Suppressor macrophage treated with lipopolysaccharide for 4 hours (primary cell): ENCODE data around the gene LENEP.

Experiments
- DNase-seq: peaks from one replicate; pipeline ENCODE4 v3.0.0-alpha.2; 2020

The LENEP gene

DNA sequence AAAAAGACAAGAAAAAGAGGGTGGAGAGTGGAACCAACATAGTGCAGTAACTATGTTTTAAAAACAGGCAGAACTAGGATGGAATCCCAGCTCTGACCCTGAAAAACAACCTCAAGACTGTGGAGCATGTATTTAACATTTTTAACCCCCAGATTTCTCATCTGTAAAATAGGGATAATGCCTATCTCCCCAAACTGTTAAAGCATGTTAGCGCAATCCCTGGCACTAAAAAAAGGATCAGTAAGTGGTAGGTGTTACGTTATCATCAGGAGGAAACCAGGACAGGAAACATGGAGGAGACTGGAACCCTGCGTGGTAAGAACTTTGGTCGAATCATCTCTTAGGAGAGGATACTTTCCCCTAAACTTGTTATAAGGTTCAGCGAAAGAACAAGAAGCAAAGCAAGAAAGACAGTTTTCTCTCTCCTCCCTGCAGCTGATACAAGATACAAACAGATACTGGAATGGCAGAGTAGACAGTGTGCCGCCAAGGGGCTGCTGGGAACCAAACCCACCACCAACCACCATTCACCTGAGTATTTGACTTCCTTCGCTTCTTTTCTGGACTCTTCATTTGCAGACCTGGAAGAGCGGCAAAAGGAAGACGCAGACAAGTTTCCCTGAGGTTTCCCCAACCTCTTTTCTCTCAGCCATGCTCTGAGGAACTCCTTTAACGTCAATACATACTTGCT lies 32.8 kb upstream of the LENEP start:
- DNase-seq: no peak

GRCh38 chr1:154961207-154962155 lies 31.9 kb upstream of the LENEP start, which contains the start of gene PYGO2:
TSS of gene PYGO2 (minus strand) at chr1:154961782. CDS start at chr1:154961576, 206 bp downstream.
- DNase-seq: peak; percentile 82

GRCh38 chr1:154962156-154962749 lies 31.1 kb upstream of the LENEP start:
- DNase-seq: no peak

DNA sequence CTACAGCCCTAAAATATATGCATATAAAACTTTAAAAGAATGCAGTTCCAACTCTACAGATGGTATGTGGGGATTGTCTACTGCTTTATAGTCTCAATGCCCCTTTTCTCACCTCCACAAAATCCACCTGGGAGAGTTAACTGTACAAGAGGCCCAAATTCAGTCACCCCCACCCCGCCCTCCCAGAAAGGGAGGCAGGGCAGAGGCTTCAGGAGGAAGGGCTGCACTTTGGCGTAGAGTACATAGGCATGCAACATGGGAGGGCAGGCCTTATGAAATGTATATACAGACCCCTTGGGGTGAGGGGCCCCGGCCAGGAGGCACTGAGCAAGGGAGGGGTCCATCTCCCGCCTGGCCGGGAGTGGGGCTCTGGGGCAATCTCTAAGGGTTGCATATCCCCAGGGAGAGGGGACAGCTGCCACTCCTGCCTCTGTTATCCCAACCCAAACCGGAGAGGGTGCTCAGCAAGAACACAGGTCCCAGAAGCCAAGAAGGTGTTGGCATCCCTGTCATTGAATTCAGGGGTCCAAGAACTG lies 30.5 kb upstream of the LENEP start:
- DNase-seq: no peak

DNA sequence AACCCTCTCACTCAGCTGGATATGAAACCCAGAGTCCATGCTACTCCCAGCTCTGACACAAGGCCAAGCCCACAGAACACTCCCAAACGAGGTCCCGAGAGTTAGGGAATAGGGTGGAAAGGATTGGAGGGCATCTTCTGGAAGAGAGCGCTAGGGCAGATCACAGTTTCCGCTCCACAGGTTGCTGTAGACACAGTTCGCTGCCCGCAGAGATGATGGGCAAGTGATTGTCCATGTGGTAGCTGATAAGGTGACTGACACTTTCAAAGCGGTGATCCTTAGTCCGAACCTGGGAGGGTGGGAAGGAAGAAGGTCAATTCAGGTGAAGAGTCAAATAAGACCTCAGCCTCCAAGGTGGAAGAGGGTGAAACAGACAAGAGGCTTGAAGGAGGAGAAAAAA lies 29.7 kb upstream of the LENEP start:
- DNase-seq: no peak

DNA sequence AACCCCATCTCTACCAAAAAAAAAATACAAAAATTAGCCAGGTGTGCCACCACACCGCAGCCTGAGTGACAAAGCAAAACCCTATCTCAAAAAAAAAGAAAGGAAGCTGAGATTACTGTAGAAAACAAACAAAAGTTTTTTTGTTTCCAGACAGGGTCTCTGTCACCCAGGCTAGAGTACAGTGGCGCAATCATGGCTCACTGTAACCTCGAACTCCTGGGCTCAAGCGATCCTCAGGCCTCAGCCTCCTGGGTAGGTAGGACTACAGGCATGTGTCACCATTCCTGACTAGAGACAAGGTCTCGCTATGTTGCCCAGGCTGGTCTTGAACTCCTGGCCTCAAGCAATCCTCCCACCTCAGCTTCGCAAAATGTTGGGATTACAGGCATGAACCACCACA lies 29.0 kb upstream of the LENEP start:
- no peak for DNase-seq

GRCh38 chr1:154966111-154966510 lies 27.3 kb upstream of the LENEP start:
- DNase-seq: no peak

DNA sequence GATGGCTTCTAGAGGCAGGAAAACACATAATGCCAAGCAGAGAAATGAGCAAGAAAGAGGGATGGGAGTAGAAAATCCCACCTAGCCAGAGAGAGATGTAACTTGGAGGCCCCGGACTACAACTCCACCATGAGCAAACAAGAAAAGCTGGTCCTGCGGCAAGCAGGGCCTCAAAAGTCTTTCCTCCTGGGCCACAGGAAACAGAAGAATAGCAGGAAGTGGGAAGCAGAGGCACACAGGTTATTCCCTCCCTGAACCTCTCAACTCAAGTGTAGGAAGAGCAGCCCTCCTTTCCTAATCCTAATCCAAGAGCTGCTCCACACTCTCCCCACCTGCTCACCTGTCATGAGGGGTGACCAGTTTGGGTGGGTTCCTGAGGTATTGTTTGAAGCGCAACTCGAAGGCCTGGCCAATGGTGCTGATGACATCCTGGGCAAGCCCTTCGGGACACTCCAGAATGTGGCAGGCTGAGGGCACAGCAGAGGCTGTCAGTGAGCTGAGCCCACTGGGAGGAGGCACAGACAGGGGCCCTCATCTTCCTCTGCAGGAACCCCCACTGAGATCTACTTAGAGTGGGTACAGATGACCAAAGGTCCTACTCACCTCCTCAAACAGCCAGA lies 25.9 kb upstream of the LENEP start:
- no peak for DNase-seq

GRCh38 chr1:154968731-154969130 lies 24.7 kb upstream of the LENEP start:
- no peak for DNase-seq

DNA sequence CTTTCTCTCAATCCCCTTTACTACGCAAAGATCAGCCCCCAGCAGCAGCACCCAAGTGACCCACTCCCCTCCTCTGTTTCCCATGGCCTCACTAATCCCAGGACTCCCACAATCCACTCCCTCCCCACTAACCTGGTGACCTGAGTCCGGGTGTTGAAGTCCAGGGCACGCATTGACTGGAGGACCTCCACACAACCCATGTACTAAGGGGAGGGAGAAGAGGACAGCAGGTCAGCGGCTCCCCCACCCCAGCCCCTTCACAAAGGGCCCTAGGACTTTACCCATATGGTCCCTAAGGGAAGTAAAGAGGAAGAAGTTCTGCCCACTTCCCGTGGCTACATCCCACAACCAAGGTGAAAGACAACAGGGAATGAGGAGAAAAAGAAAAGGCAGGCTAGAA lies 24.1 kb upstream of the LENEP start:
- DNase-seq: no peak

DNA sequence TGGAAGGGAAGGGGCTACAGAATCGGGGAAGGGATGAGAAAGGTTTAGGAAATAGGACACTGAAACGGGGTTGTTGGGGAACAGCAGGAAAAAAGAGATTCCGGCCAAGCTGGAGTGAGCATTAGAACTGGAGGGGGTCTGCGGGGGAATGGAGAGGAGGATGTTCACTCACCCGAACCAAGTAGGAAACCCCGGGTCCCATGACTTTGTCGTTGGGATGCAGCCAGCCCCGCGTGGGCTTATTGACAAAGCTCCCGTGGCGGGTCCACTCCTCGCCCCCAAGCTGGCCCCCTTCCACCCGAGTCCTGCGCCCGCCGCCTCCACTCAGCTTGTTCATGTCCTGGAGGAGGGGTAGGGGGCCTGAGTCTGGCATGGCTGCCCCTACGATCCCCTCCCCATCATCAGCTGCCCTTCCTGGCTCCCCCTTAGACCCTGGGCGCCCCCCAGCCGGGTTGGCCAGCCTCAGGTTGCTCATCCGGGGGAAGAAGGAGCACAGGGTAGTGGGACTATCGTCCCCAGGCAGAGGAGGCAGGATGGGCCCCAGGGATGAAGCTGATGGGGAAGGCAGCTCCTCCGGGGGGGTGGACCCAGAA lies 23.4 kb upstream of the LENEP start:
- no peak for DNase-seq

- peak; percentile 76 for DNase-seq
These were observed 22.6 kb upstream of the LENEP start, which contains the start of gene SHC1 for GRCh38 chr1:154970631-154971340. TSS of gene SHC1 (minus strand) at chr1:154970747. CDS start at chr1:154970526, 221 bp downstream.

GRCh38 chr1:154971341-154971998 lies 21.9 kb upstream of the LENEP start:
- peak; percentile 35 for DNase-seq

DNA sequence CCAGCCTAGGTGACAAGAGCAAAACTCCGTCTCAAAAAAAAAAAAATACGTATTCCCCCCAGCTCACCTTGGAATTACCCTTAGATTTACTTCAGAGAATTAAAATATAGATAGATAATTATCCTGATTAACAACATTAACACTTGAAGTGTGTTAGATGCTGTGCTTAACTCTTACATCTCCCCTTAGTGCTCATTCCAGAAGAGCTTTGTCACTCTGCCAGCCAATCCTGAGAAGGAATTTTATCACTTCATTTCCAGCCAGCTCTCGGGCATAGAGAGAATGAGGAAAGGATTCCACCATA lies 21.2 kb upstream of the LENEP start:
- DNase-seq: no peak

DNA sequence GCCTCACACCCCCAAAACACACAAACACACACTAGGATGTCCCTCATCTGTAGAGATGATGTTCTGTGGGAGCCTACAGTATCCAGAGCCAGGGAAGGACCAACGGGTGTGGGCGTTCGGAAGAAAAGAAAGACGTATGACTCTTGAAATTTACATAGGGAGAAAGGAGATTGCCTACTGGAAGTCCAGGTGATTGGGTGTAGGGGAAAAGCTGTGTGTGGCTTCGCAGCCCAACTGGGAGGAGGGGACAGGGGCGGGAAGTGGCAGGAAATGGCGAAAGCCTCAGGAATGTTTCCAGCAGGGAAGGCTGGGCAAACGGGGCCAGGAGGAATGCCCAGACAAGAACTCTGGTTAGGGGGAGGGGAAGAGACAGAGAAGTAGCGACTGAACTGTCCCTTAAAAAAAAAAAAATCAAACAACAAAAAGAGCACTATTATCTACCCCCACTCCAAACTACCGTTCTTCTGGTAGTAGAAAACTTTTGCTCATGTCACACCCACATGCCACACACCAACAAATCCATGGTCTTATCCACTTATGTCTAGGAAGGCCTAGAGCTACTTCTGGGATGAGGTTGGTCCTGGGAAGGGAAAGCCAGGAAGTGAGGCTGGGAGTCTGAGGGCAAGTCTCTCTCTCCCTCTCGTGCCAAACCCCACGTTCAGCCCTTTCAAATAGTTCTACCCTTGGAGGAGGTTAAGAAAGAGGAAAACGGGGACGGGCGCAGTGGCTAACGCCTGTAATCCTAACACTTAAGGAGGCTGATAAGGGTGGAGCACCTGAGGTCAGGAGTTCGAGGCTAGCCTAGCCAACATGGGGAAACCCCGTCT lies 20.7 kb upstream of the LENEP start:
- DNase-seq: no peak

GRCh38 chr1:154973344-154974101 lies 19.9 kb upstream of the LENEP start:
- peak; percentile 98 for DNase-seq

GRCh38 chr1:154974102-154974807 lies 19.1 kb upstream of the LENEP start, which contains the start of gene CKS1B:
TSS of gene CKS1B (plus strand) at chr1:154974681. CDS start at chr1:154974746, 65 bp downstream.
- DNase-seq: peak; percentile 100

DNA sequence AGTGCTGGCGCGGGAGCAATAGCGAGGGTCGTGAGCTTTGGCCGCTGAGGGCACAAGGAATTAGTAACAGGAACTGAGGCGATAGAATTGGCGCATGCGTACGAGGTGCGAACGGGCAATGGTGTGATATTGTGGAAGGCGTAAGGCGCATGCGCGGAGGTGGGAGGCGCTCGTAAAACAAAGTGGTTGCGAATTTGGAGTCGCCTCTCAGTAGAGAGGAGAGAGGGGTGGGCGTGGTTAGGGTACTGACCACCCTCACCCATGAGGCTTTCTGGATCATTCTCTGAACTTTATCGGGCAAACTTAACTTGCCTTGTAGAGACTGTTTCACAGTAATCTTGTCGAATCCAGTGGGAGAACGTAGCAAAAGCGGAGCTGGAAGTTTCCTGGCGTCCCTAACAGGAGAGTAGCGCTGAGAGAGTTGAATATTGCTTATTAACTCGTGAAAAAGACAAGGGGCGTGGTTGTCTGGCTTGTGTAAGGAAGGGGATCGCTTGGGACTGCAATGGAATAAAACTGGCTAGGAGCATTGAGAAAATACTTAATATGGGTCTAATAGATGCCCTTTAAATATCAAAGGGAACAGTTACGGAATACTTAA lies 18.5 kb upstream of the LENEP start:
- DNase-seq: peak; percentile 99
